Measurements from ENCODE around the gene SLC35G6. TPM values are rescaled to one million over a fixed set of nuclear protein-coding genes. Genes with fewer than 3 reads are reported as not detected.

The SLC35G6 gene
- total RNA-seq, 1 donor, result not detected

DNA sequence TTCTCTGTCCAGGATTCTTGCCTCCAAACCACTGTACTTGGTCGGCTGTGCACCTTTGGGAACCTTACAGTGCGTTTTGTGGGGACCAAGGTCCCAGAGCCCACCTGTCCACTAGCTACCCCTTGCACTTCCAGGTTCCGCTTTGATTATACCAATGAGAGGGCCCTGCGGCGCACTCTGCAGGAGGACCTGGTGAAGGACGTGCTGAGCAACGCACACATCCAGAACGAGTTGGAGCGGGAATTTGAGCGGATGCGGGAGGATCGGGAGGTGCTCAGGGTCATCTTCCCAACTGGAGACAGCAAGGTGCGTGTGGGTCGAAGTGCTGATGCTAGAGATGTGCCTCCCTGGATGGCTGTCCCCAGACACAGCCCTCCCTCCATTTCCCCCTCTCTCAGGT is 21.7 kb downstream of the SLC35G6 start:
- DNase-seq (ENCODE audit: low read depth), result no peak

GRCh38 chr17:7503521-7503920 is 22.3 kb downstream of the SLC35G6 start:
- TF ChIP-seq, protein P1, sequence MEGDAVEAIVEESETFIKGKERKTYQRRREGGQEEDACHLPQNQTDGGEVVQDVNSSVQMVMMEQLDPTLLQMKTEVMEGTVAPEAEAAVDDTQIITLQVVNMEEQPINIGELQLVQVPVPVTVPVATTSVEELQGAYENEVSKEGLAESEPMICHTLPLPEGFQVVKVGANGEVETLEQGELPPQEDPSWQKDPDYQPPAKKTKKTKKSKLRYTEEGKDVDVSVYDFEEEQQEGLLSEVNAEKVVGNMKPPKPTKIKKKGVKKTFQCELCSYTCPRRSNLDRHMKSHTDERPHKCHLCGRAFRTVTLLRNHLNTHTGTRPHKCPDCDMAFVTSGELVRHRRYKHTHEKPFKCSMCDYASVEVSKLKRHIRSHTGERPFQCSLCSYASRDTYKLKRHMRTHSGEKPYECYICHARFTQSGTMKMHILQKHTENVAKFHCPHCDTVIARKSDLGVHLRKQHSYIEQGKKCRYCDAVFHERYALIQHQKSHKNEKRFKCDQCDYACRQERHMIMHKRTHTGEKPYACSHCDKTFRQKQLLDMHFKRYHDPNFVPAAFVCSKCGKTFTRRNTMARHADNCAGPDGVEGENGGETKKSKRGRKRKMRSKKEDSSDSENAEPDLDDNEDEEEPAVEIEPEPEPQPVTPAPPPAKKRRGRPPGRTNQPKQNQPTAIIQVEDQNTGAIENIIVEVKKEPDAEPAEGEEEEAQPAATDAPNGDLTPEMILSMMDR (IDR thresholded peaks at IDR 0.05; ENCODE audit: insufficient read depth, low read length), result no peak
- DNase-seq (ENCODE audit: low read depth), result no peak
- no peak overlapping the region for H3K4me3 ChIP-seq (ENCODE audit: low read depth, low read length)

More for the DNA sequence above, 21.7 kb downstream of the SLC35G6 start:
- TF ChIP-seq, protein P1 (IDR thresholded peaks at IDR 0.05; ENCODE audit: insufficient read depth, low read length), result peak; percentile 24
- no peak overlapping the region for H3K4me3 ChIP-seq (ENCODE audit: low read depth, low read length)

- no peak for DNase-seq (ENCODE audit: low read depth)
- H3K4me3 ChIP-seq (ENCODE audit: low read depth, low read length), result no peak overlapping the region
- TF ChIP-seq, protein P1 (IDR thresholded peaks at IDR 0.05; ENCODE audit: insufficient read depth, low read length), result no peak
Observed at GRCh38 chr17:7508145-7508544, 26.9 kb downstream of the SLC35G6 start.

DNA sequence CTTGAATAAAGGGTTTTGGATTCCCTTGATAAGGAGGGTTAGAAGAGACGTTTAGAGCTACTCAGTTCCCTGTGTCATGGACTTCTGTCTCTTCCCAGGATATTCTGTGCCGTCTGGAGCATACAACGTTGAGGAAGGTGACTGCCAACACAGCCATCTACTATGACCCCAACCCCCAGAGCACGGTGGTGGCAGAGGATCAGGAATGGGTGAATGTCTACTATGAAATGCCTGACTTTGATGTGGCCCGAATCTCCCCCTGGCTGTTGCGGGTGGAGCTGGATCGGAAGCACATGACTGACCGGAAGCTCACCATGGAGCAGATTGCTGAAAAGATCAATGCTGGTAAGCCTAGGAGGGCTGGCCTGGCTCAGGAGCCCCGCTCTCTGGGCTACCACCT is 27.6 kb downstream of the SLC35G6 start:
- TF ChIP-seq, protein P1 (IDR thresholded peaks at IDR 0.05; ENCODE audit: insufficient read depth, low read length), result no peak
- DNase-seq (ENCODE audit: low read depth), result no peak
- no peak overlapping the region for H3K4me3 ChIP-seq (ENCODE audit: low read depth, low read length)

DNA sequence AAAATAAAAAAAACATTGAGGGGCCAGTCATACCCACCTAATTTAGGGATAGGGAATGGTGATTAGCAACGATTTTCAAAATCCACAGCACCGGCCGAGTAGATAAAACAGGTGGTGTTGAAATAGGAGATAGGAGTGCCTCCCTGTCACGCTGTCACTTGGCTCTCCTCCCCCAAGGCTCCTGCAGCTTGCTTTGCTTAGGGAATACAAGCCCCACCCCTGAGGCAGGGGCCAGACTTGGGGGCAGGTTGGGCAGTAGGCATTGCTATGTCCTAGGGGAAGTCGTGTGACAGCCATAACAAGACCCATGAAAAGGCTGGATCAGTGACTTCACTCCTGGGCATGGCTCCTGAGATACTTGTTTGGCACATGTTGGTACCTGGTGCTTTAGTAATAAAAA is 28.7 kb downstream of the SLC35G6 start:
- H3K4me3 ChIP-seq (ENCODE audit: low read depth, low read length), result no peak overlapping the region
- TF ChIP-seq, protein P1 (IDR thresholded peaks at IDR 0.05; ENCODE audit: insufficient read depth, low read length), result no peak
- DNase-seq (ENCODE audit: low read depth), result no peak

DNA sequence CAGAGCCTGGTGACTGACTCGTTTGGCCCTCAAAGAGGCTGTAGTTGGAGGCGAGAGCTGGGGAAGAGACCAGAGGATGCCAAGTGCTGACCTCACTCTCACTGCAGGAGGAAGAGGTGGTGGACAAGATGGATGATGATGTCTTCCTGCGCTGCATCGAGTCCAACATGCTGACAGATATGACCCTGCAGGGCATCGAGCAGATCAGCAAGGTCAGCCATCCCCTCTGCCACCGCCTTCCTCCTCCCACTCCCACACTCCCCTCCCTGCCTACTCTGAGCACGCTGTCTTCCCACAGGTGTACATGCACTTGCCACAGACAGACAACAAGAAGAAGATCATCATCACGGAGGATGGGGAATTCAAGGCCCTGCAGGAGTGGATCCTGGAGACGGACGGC is 29.9 kb downstream of the SLC35G6 start:
- TF ChIP-seq, protein P1 (IDR thresholded peaks at IDR 0.05; ENCODE audit: insufficient read depth, low read length), result no peak
- H3K4me3 ChIP-seq (ENCODE audit: low read depth, low read length), result no peak overlapping the region
- DNase-seq (ENCODE audit: low read depth), result peak; percentile 31

DNA sequence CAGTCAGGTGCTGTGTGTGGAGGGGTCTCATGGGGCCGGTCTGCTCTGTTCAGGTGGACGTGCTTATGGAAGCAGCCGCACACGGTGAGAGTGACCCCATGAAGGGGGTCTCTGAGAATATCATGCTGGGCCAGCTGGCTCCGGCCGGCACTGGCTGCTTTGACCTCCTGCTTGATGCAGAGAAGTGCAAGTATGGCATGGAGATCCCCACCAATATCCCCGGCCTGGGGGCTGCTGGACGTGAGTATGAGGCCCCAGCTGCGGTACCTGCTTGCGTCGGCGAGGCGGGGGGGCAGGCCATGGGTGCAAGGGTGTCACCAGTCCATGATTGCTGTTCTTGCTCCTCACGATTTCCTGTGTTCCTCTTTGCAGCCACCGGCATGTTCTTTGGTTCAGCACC is 30.9 kb downstream of the SLC35G6 start:
- no peak for DNase-seq (ENCODE audit: low read depth)
- TF ChIP-seq, protein P1 (IDR thresholded peaks at IDR 0.05; ENCODE audit: insufficient read depth, low read length), result no peak
- H3K4me3 ChIP-seq (ENCODE audit: low read depth, low read length), result no peak overlapping the region
